ENCODE measurements around the gene ZNHIT1. TPM values are rescaled to one million over a fixed set of nuclear protein-coding genes. Genes with fewer than 3 reads are reported as not detected.

ZNHIT1 gene
- total RNA-seq, 1 experiment from 2014 or later = 69.7 TPM

DNA sequence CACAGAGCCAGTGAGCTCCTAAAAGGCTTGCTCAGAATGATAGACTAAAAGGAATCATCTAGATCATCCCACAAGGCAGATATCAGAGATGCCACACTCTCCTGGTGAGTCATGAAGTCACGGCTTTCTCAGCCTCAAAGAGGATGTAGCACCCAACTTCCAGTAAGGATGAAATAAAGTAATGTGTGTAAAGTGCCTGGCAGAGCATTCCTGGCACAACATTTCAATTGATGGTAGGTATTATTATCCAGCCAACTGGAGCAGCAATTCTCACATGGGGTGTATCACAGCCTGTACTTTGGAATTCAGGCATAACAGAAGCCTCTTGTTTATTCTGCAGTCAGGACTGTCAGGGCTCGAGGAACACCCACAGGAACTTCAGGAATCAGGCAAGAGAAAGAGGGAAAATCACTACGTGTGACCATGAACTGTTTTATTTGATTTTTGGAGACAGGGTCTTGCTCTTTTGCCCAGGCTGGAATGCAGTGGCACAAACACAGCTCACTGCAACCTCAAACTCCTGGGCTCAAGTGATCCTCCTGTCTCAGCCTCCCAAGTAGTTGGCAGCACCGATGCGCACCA lies 32.6 kb upstream of the ZNHIT1 start:
- intact Hi-C loops (cut with micrococcal nuclease; ENCODE audit: unreplicated experiment) (no loop called here), in situ Hi-C loops (cut with HindIII; ENCODE audit: low pct_unique_long_range_greater_than_20kb, low sequenced_read_pairs) (no loop called here)
- DNase-seq (ENCODE audit: low read depth, low spot score) = no peak
- ATAC-seq = no peak
- POLR2A ChIA-PET = no interaction called here
- H3K9me3 ChIP-seq (ENCODE audit: control insufficient read depth, insufficient read depth, low read depth, low read length) = no peaks in the 10 kb centered on the region
- CTCF ChIA-PET = no interaction called here
- TF ChIP-seq, protein P1, sequence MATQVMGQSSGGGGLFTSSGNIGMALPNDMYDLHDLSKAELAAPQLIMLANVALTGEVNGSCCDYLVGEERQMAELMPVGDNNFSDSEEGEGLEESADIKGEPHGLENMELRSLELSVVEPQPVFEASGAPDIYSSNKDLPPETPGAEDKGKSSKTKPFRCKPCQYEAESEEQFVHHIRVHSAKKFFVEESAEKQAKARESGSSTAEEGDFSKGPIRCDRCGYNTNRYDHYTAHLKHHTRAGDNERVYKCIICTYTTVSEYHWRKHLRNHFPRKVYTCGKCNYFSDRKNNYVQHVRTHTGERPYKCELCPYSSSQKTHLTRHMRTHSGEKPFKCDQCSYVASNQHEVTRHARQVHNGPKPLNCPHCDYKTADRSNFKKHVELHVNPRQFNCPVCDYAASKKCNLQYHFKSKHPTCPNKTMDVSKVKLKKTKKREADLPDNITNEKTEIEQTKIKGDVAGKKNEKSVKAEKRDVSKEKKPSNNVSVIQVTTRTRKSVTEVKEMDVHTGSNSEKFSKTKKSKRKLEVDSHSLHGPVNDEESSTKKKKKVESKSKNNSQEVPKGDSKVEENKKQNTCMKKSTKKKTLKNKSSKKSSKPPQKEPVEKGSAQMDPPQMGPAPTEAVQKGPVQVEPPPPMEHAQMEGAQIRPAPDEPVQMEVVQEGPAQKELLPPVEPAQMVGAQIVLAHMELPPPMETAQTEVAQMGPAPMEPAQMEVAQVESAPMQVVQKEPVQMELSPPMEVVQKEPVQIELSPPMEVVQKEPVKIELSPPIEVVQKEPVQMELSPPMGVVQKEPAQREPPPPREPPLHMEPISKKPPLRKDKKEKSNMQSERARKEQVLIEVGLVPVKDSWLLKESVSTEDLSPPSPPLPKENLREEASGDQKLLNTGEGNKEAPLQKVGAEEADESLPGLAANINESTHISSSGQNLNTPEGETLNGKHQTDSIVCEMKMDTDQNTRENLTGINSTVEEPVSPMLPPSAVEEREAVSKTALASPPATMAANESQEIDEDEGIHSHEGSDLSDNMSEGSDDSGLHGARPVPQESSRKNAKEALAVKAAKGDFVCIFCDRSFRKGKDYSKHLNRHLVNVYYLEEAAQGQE (IDR thresholded peaks at IDR 0.05; ENCODE audit: insufficient read depth in 1 of 2, low read depth in 2 of 2, low read length in 1 of 2) = no peak
- TF ChIP-seq, protein P2, sequence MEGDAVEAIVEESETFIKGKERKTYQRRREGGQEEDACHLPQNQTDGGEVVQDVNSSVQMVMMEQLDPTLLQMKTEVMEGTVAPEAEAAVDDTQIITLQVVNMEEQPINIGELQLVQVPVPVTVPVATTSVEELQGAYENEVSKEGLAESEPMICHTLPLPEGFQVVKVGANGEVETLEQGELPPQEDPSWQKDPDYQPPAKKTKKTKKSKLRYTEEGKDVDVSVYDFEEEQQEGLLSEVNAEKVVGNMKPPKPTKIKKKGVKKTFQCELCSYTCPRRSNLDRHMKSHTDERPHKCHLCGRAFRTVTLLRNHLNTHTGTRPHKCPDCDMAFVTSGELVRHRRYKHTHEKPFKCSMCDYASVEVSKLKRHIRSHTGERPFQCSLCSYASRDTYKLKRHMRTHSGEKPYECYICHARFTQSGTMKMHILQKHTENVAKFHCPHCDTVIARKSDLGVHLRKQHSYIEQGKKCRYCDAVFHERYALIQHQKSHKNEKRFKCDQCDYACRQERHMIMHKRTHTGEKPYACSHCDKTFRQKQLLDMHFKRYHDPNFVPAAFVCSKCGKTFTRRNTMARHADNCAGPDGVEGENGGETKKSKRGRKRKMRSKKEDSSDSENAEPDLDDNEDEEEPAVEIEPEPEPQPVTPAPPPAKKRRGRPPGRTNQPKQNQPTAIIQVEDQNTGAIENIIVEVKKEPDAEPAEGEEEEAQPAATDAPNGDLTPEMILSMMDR (IDR thresholded peaks at IDR 0.05) = no peak
- no peak for TF ChIP-seq SIN3A (IDR thresholded peaks at IDR 0.05; ENCODE audit: borderline replicate concordance, insufficient read depth, low read depth, low read length)
- TF ChIP-seq TCF7L2 (IDR thresholded peaks at IDR 0.05; ENCODE audit: low read depth, low read length) = no peak
- TF ChIP-seq POLR2AphosphoS5 (IDR thresholded peaks at IDR 0.05; ENCODE audit: low read depth, low read length) = no peak
- H3K4me3 ChIP-seq (ENCODE audit: low read depth in 2 of 2, low read length in 2 of 2) = no peak overlapping the region
- H3K36me3 ChIP-seq (ENCODE audit: control insufficient read depth, insufficient read depth, low read length) = no peaks in the 10 kb centered on the region
- H3K4me1 ChIP-seq (ENCODE audit: control insufficient read depth, insufficient read depth, low read length) = no peaks in the 10 kb centered on the region
- H3K27ac ChIP-seq (ENCODE audit: low read length) = no peak overlapping the region
- H3K27me3 ChIP-seq (ENCODE audit: control insufficient read depth, insufficient read depth, low read length) = 0 out of 2 replicates have a peak, but pooled peaks cover 2% of the 10 kb centered on the region
- BruUV-seq (replicated peaks) = no TSS peak

DNA sequence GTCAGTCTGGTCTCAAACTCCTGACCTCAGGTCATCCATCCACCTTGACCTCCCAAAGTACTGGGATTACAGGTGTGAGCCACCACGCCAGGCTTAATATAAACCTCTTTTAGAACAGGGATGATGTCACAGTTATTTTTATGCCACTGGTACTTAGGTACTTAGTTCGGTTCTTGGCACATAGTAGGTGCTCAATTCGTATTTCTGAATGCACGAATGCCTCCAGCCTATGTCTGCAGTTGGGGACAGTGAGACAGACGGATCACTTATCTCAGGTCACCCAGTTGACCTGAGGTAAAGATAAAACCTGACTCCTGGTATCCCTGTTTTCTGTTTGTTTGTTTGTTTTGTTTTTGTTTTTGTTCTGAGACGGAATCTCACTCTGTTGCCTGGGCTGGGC lies 31.8 kb upstream of the ZNHIT1 start:
- Histone ChIP-seq H3K4me1 (ENCODE audit: control insufficient read depth, insufficient read depth, low read length) (no peaks in the 10 kb centered on the region), H3K36me3 (ENCODE audit: control insufficient read depth, insufficient read depth, low read length) (no peaks in the 10 kb centered on the region), H3K9me3 (ENCODE audit: control insufficient read depth, insufficient read depth, low read depth, low read length) (no peaks in the 10 kb centered on the region), H3K4me3 (ENCODE audit: low read depth in 2 of 2, low read length in 2 of 2) (no peak overlapping the region), H3K27ac (ENCODE audit: low read length) (no peak overlapping the region), H3K27me3 (ENCODE audit: control insufficient read depth, insufficient read depth, low read length) (no peaks in the 10 kb centered on the region)
- ATAC-seq (no peak), DNase-seq (ENCODE audit: low read depth, low spot score) (no peak)
- intact Hi-C loops (cut with micrococcal nuclease; ENCODE audit: unreplicated experiment) = no loop called here
- BruUV-seq (replicated peaks) = no TSS peak
- in situ Hi-C loops (cut with HindIII; ENCODE audit: low pct_unique_long_range_greater_than_20kb, low sequenced_read_pairs) = no loop called here
- ChIA-PET CTCF (interaction anchor here (0.6 kb wide), 1 partner anchor 42 kb away, joined by 4 read pairs; no protein-coding TSS in a partner anchor), POLR2A (interaction anchor here (0.6 kb wide), 1 partner anchor 7 kb away, joined by 7 read pairs; no protein-coding TSS in a partner anchor)
- no peak for TF ChIP-seq POLR2AphosphoS5 (IDR thresholded peaks at IDR 0.05; ENCODE audit: low read depth, low read length)
- no peak for TF ChIP-seq TCF7L2 (IDR thresholded peaks at IDR 0.05; ENCODE audit: low read depth, low read length)
- TF ChIP-seq, protein P2 (IDR thresholded peaks at IDR 0.05) = no peak
- TF ChIP-seq, protein P1 (IDR thresholded peaks at IDR 0.05; ENCODE audit: insufficient read depth in 1 of 2, low read depth in 2 of 2, low read length in 1 of 2) = no peak
- TF ChIP-seq SIN3A (IDR thresholded peaks at IDR 0.05; ENCODE audit: borderline replicate concordance, insufficient read depth, low read depth, low read length) = no peak
